ENCODE data around the gene TMEM63A. TPM values are rescaled to one million over a fixed set of nuclear protein-coding genes. Genes with fewer than 3 reads are reported as not detected.
A peak's percentile ranks its signal among the peaks of the same experiment; 100 is the strongest.

TMEM63A gene
- total and polyA plus RNA-seq, 5 donors from 2014 or later, result 66.9 to 454 (median 70.3) TPM

GRCh38 chr1:225892307-225892706 is 10.1 kb upstream of the TMEM63A start:
- no peak overlapping the region for H3K4me3 Mint-ChIP-seq
- H3K4me1 ChIP-seq (ENCODE audit: control insufficient read depth, insufficient read depth, low read length, poor library complexity, severe bottlenecking), result peaks cover 19% of the 10 kb centered on the region

GRCh38 chr1:225891229-225891972 is 9.2 kb upstream of the TMEM63A start:
- Mint-ChIP-seq H3K27ac (peak overlapping the region in 2 of 3 donors; percentile 35 to 80), H3K36me3 (no peaks in the 10 kb centered on the region), H3K9me3 (no peaks in the 10 kb centered on the region), H3K4me1 (peaks cover 2 to 49% (median 12%) of the 10 kb centered on the region in 4 donors), H3K4me3 (no peak overlapping the region), H3K27me3 (no peaks in the 10 kb centered on the region)
- peaks cover 11% of the 10 kb centered on the region for H3K4me1 ChIP-seq (ENCODE audit: control insufficient read depth, insufficient read depth, low read length, poor library complexity, severe bottlenecking)
- DNase-seq, result no peak
- no peak overlapping the region for H3K4me3 ChIP-seq (ENCODE audit: low read depth, low read length)
- ATAC-seq (ENCODE audit: low read depth in 2 of 2), result no peak
- no peak overlapping the region for H3K27ac ChIP-seq (ENCODE audit: insufficient read depth, low read length, poor library complexity, severe bottlenecking)
- no peaks in the 10 kb centered on the region for H3K9me3 ChIP-seq (ENCODE audit: control insufficient read depth in 2 of 2, low read length in 2 of 2)
- H3K36me3 ChIP-seq (ENCODE audit: control insufficient read depth, insufficient read depth, low read length), result no peaks in the 10 kb centered on the region
- H3K27me3 ChIP-seq (ENCODE audit: control insufficient read depth, insufficient read depth, low read length), result no peaks in the 10 kb centered on the region

More at GRCh38 chr1:225892307-225892706, 10.1 kb upstream of the TMEM63A start:
- H3K36me3 Mint-ChIP-seq, result no peaks in the 10 kb centered on the region
- Histone ChIP-seq H3K36me3 (ENCODE audit: control insufficient read depth, insufficient read depth, low read length) (no peaks in the 10 kb centered on the region), H3K27me3 (ENCODE audit: control insufficient read depth, insufficient read depth, low read length) (no peaks in the 10 kb centered on the region), H3K4me3 (ENCODE audit: low read depth, low read length) (no peak overlapping the region), H3K27ac (ENCODE audit: insufficient read depth, low read length, poor library complexity, severe bottlenecking) (no peak overlapping the region), H3K9me3 (ENCODE audit: control insufficient read depth in 2 of 2, low read length in 2 of 2) (no peaks in the 10 kb centered on the region)
- peaks cover 11 to 55% (median 20%) of the 10 kb centered on the region in 4 donors for H3K4me1 Mint-ChIP-seq
- ATAC-seq (ENCODE audit: low read depth in 2 of 2) (no peak), DNase-seq (no peak)
- H3K9me3 Mint-ChIP-seq, result no peaks in the 10 kb centered on the region
- H3K27me3 Mint-ChIP-seq, result no peaks in the 10 kb centered on the region
- no peak overlapping the region for H3K27ac Mint-ChIP-seq

- Histone ChIP-seq H3K4me3 (ENCODE audit: low read depth, low read length) (no peak overlapping the region), H3K36me3 (ENCODE audit: control insufficient read depth, insufficient read depth, low read length) (no peaks in the 10 kb centered on the region), H3K4me1 (ENCODE audit: control insufficient read depth, insufficient read depth, low read length, poor library complexity, severe bottlenecking) (peaks cover 4% of the 10 kb centered on the region), H3K27me3 (ENCODE audit: control insufficient read depth, insufficient read depth, low read length) (no peaks in the 10 kb centered on the region), H3K9me3 (ENCODE audit: control insufficient read depth in 2 of 2, low read length in 2 of 2) (no peaks in the 10 kb centered on the region), H3K27ac (ENCODE audit: insufficient read depth, low read length, poor library complexity, severe bottlenecking) (no peak overlapping the region)
- no peak for DNase-seq
- Mint-ChIP-seq H3K4me3 (no peak overlapping the region), H3K27ac (peak overlapping the region in 1 of 3 donors; percentile 38), H3K4me1 (peaks cover 1 to 41% (median 9%) of the 10 kb centered on the region in 4 donors), H3K9me3 (no peaks in the 10 kb centered on the region), H3K27me3 (no peaks in the 10 kb centered on the region), H3K36me3 (no peaks in the 10 kb centered on the region)
- no peak for ATAC-seq (ENCODE audit: low read depth in 2 of 2)
These were observed 8.4 kb upstream of the TMEM63A start for GRCh38 chr1:225890346-225891228.

- Histone ChIP-seq H3K27ac (ENCODE audit: insufficient read depth, low read length, poor library complexity, severe bottlenecking) (no peak overlapping the region), H3K27me3 (ENCODE audit: control insufficient read depth, insufficient read depth, low read length) (no peaks in the 10 kb centered on the region), H3K9me3 (ENCODE audit: control insufficient read depth in 2 of 2, low read length in 2 of 2) (no peaks in the 10 kb centered on the region), H3K36me3 (ENCODE audit: control insufficient read depth, insufficient read depth, low read length) (no peaks in the 10 kb centered on the region), H3K4me1 (ENCODE audit: control insufficient read depth, insufficient read depth, low read length, poor library complexity, severe bottlenecking) (peaks cover 4% of the 10 kb centered on the region), H3K4me3 (ENCODE audit: low read depth, low read length) (no peak overlapping the region)
- peaks cover 0 to 2% (median 0%) of the 10 kb centered on the region in 7 donors for H3K9me3 Mint-ChIP-seq
- ATAC-seq (ENCODE audit: low read depth in 2 of 2) (no peak), DNase-seq (no peak)
- no peaks in the 10 kb centered on the region for H3K36me3 Mint-ChIP-seq
- peaks cover 1 to 37% (median 9%) of the 10 kb centered on the region in 4 donors for H3K4me1 Mint-ChIP-seq
- H3K27ac Mint-ChIP-seq, result no peak overlapping the region
- H3K4me3 Mint-ChIP-seq, result no peak overlapping the region
- H3K27me3 Mint-ChIP-seq, result no peaks in the 10 kb centered on the region
These were observed 7.6 kb upstream of the TMEM63A start for GRCh38 chr1:225889743-225890142.

GRCh38 chr1:225888898-225889601 is 6.9 kb upstream of the TMEM63A start, which contains the start of gene LEFTY1:
LEFTY1 (minus strand) TSS chr1:225889146; CDS start chr1:225889066, 80 bp downstream.
- H3K36me3 Mint-ChIP-seq, result no peaks in the 10 kb centered on the region
- peak within 1 kb of the TSS in 2 of 4 donors; percentile 38 to 49 for H3K4me3 Mint-ChIP-seq
- H3K27me3 ChIP-seq (ENCODE audit: control insufficient read depth, insufficient read depth, low read length), result no peaks in the 10 kb centered on the region

GRCh38 chr1:225888289-225888897 is 6.2 kb upstream of the TMEM63A start:
- peaks cover 0 to 2% (median 0%) of the 10 kb centered on the region in 7 donors for H3K9me3 Mint-ChIP-seq
- ATAC-seq (ENCODE audit: low read depth in 2 of 2), result no peak
- no peaks in the 10 kb centered on the region for H3K27me3 Mint-ChIP-seq
- Histone ChIP-seq H3K4me1 (ENCODE audit: control insufficient read depth, insufficient read depth, low read length, poor library complexity, severe bottlenecking) (peaks cover 10% of the 10 kb centered on the region), H3K4me3 (ENCODE audit: low read depth, low read length) (no peak overlapping the region), H3K27ac (ENCODE audit: insufficient read depth, low read length, poor library complexity, severe bottlenecking) (no peak overlapping the region), H3K9me3 (ENCODE audit: control insufficient read depth in 2 of 2, low read length in 2 of 2) (no peaks in the 10 kb centered on the region), H3K36me3 (ENCODE audit: control insufficient read depth, insufficient read depth, low read length) (no peaks in the 10 kb centered on the region), H3K27me3 (ENCODE audit: control insufficient read depth, insufficient read depth, low read length) (no peaks in the 10 kb centered on the region)
- peak overlapping the region in 2 of 3 donors; percentile 36 to 65 for H3K27ac Mint-ChIP-seq
- peak overlapping the region in 1 of 4 donors; percentile 38 for H3K4me3 Mint-ChIP-seq
- peaks cover 0 to 35% (median 4%) of the 10 kb centered on the region in 4 donors for H3K4me1 Mint-ChIP-seq
- H3K36me3 Mint-ChIP-seq, result no peaks in the 10 kb centered on the region
- DNase-seq, result no peak

More at GRCh38 chr1:225888898-225889601, 6.9 kb upstream of the TMEM63A start, which contains the start of gene LEFTY1:
- no peaks in the 10 kb centered on the region for H3K27me3 Mint-ChIP-seq
- Histone ChIP-seq H3K27ac (ENCODE audit: insufficient read depth, low read length, poor library complexity, severe bottlenecking) (no peak within 1 kb of the TSS), H3K4me3 (ENCODE audit: low read depth, low read length) (no peak within 1 kb of the TSS), H3K9me3 (ENCODE audit: control insufficient read depth in 2 of 2, low read length in 2 of 2) (no peaks in the 10 kb centered on the region), H3K36me3 (ENCODE audit: control insufficient read depth, insufficient read depth, low read length) (no peaks in the 10 kb centered on the region), H3K4me1 (ENCODE audit: control insufficient read depth, insufficient read depth, low read length, poor library complexity, severe bottlenecking) (peaks cover 4% of the 10 kb centered on the region)
- peak within 1 kb of the TSS in 2 of 3 donors; percentile 36 to 65 for H3K27ac Mint-ChIP-seq
- peaks cover 0 to 2% (median 0%) of the 10 kb centered on the region in 7 donors for H3K9me3 Mint-ChIP-seq
- DNase-seq (no peak), ATAC-seq (ENCODE audit: low read depth in 2 of 2) (no peak)
- peaks cover 2 to 37% (median 7%) of the 10 kb centered on the region in 4 donors for H3K4me1 Mint-ChIP-seq
